SJCRH30 (cell line): ENCODE results near the gene MAOA. TPM values are rescaled to one million over a fixed set of nuclear protein-coding genes. Genes with fewer than 3 reads are reported as not detected.

Experiments used
- DNase-seq, 2 experiments: peaks; one replicate each; pipeline ENCODE4 v3.0.0-alpha.2; 2015 to 2020
- H3K27ac ChIP-seq: fragments of 250-450 bp; sonication (Bioruptor Pico); 2 replicates; pipeline ENCODE4 v1.5.1; 2020; ENCODE audit warnings: mild to moderate bottlenecking, moderate library complexity
- H3K27me3 ChIP-seq: fragments of 250-450 bp; sonication (Bioruptor Pico); 2 replicates; pipeline ENCODE4 v1.5.1; 2020; ENCODE audit warnings: mild to moderate bottlenecking, moderate library complexity
- H3K36me3 ChIP-seq: fragments of 250-450 bp; sonication (Bioruptor Pico); 2 replicates; pipeline ENCODE4 v1.5.1; 2020; ENCODE audit warnings: mild to moderate bottlenecking, moderate library complexity
- H3K4me1 ChIP-seq: fragments of 250-450 bp; sonication (Bioruptor Pico); 2 replicates; pipeline ENCODE4 v1.5.1; 2020; ENCODE audit warnings: mild to moderate bottlenecking, moderate library complexity
- H3K4me3 ChIP-seq: fragments of 250-450 bp; sonication (Bioruptor Pico); 2 replicates; pipeline ENCODE4 v1.5.1; 2020; ENCODE audit warnings: mild to moderate bottlenecking, moderate library complexity
- H3K9me3 ChIP-seq: fragments of 250-450 bp; sonication (Bioruptor Pico); replicated peaks from 2 replicates; pipeline ENCODE4 v1.5.1; 2020; ENCODE audit warnings: mild to moderate bottlenecking, moderate library complexity
- total RNA-seq: library from RNA; depleted of rRNA; stranded (reverse); fragments of >200 nt; shearing (Covaris generic); gene quantifications from 2 replicates; pipeline ENCODE4 v1.2.3, GENCODE V29; 2014; rRNA removed

MAOA gene
- total RNA-seq, 1 experiment from 2014 or later = 0.47 TPM

DNA sequence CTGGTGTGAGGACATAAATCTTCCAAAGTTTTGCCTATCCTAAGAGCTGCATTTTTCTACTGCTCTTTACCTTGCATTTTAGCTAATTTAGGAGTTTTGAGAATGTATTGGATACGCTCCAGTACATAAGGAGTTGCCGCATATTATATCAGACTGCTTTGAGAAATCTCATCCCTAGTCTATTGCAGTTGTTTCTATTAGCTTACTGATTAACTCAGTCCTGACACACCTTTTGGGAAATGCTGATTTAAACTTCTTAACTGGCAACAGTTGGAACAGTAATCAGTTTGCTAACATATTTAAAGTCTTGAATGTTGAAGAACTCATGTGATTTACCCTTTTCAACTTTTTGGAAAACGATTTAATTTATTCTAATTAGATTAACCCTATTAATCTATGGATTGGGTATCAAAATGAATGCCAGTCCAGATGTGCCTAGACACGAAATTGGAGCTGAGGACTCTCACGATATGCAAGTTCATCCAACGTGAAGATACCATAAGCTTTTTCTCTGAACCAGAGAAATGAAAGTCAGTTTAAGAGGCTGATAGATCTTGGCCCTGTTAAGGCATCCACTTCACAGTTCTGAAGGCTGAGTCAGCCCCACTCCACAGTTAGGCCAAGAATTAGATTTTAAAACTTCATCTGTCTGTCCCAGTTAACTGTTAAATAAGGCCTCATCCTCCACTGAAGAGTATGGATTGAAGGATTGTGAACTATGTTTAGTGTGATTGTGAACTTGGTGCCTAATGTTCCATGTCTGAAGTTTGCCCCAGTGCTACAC lies 90.0 kb downstream of the MAOA start:
- H3K4me1 ChIP-seq = no peaks in the 10 kb centered on the region
- H3K27ac ChIP-seq = no peak overlapping the region
- H3K4me3 ChIP-seq = no peak overlapping the region
- H3K27me3 ChIP-seq = no peaks in the 10 kb centered on the region
- H3K36me3 ChIP-seq = no peaks in the 10 kb centered on the region
- no peak for DNase-seq
- no peaks in the 10 kb centered on the region for H3K9me3 ChIP-seq

GRCh38 chrX:43747476-43747875 lies 91.4 kb downstream of the MAOA start:
- no peaks in the 10 kb centered on the region for H3K9me3 ChIP-seq
- H3K4me3 ChIP-seq = no peak overlapping the region
- no peaks in the 10 kb centered on the region for H3K27me3 ChIP-seq
- no peaks in the 10 kb centered on the region for H3K36me3 ChIP-seq
- DNase-seq = no peak
- no peaks in the 10 kb centered on the region for H3K4me1 ChIP-seq
- H3K27ac ChIP-seq = no peak overlapping the region

DNA sequence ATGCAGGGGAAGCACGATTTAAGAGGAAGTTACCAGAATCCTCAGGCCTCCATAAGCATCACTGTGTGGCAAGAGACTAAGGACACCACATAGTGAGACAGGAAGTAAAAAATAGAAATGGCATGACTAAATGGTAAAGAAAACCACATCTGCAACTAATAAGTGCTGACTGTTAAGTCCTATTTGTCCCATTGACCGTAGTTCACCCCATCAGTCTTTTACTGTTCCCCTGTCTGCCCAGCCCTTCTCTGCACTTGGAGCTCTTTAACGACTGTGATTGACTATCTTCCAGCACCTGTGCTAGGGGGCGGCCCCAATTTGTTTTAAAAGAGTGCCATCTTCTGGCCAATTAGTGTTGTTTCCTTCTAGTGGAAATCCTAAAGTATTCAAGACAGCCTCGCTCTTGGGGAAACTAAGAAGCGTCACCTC lies 94.2 kb downstream of the MAOA start:
- Histone ChIP-seq H3K9me3 (no peaks in the 10 kb centered on the region), H3K36me3 (no peaks in the 10 kb centered on the region), H3K27ac (no peak overlapping the region), H3K27me3 (no peaks in the 10 kb centered on the region), H3K4me3 (no peak overlapping the region), H3K4me1 (no peaks in the 10 kb centered on the region)
- peak; percentile 10 to 62 for DNase-seq

DNA sequence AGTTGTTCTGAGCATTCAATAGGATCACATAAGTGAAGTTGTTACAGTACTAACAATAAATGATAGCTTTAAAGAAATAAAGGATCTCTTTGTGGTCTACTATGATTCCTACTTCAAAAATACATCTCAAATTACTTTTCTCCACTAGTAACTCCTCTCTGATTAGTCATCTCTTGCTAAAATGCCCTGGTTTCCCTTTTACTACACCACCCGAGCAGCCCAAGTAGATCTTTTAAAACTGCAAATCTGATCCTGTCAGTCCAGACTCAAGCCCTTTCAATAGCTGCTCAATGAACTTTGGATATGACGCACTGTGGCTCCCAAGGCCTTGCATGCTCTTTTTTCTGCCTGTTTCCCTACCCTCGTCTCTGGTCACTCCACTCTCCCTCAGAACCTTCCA lies 97.5 kb downstream of the MAOA start:
- no peaks in the 10 kb centered on the region for H3K36me3 ChIP-seq
- H3K27ac ChIP-seq = no peak overlapping the region
- no peaks in the 10 kb centered on the region for H3K27me3 ChIP-seq
- H3K9me3 ChIP-seq = no peaks in the 10 kb centered on the region
- DNase-seq = no peak
- no peaks in the 10 kb centered on the region for H3K4me1 ChIP-seq
- no peak overlapping the region for H3K4me3 ChIP-seq

DNA sequence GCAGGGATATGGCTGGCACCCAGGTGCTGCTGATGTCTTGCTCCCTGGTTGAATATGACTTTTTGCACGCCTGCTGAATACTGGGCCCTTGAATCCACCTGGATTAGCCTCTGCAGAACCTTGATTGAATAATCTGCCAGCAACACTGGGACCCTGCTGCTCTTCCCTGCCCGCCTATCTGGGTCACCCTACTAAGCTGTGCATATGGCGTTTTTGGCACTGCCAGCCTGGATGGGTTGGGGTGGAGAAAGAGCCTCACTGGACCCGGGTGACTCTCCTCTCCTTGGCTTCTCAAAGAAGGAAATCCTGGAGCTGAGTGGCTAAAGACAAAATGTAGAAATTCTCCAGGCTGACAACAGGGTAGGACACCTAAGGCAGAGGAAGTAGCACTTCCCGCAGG lies 100.0 kb downstream of the MAOA start:
- Histone ChIP-seq H3K36me3 (no peaks in the 10 kb centered on the region), H3K9me3 (no peaks in the 10 kb centered on the region), H3K4me3 (no peak overlapping the region), H3K4me1 (no peaks in the 10 kb centered on the region), H3K27ac (no peak overlapping the region), H3K27me3 (no peaks in the 10 kb centered on the region)
- no peak for DNase-seq

- Histone ChIP-seq H3K27ac (no peak overlapping the region), H3K4me1 (no peaks in the 10 kb centered on the region), H3K36me3 (no peaks in the 10 kb centered on the region), H3K4me3 (no peak overlapping the region), H3K27me3 (no peaks in the 10 kb centered on the region), H3K9me3 (no peaks in the 10 kb centered on the region)
- no peak for DNase-seq
These were observed 101.9 kb downstream of the MAOA start for GRCh38 chrX:43758044-43758443.

DNA sequence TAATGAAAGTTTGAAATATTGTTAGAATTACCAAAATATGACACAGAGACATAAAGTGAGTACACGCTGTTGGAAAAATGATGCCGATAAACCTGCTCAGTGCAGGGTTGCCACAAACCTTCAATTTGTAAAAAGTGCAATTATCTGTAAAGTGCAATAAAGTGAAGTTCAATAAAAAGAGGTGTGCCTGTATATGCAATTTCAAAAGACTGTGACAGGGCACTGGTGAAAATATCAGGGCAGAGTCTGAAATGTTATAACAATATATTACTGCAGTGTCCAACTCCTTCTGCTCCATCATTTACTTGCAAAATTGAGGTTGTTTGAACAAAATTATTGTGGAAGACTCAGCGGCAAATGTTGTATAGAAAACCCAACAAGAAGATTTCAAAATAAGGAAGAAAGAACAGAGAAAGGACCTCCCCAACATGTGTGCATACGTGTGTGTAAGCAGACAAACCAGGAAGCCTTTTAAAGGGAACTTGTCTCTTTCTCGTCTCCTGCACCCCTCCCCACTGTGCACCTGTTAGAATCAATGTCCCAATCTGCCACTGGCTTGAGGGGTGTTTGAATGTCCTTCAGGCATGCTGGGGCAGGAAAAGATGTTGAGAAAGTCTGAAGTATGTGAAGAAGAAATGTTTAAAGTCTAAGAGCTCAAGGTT lies 130.0 kb downstream of the MAOA start:
- Histone ChIP-seq H3K36me3 (no peaks in the 10 kb centered on the region), H3K27ac (no peak overlapping the region), H3K4me3 (no peak overlapping the region), H3K4me1 (no peaks in the 10 kb centered on the region), H3K9me3 (no peaks in the 10 kb centered on the region), H3K27me3 (no peaks in the 10 kb centered on the region)
- DNase-seq = no peak

Other genes with a start within 250 kb of the MAOA start
- gene MAOB, start 226.2 kb downstream of the MAOA start, total RNA-seq = not detected in 2 replicates